GM12874 (cell line): ENCODE data around the gene SMAP1.

Source experiments
- TF ChIP-seq, protein P1 (sequence below): IDR thresholded peaks from 2 replicates; pipeline ENCODE4 v1.5.1; 2011; ENCODE audit warnings: low read depth, mild to moderate bottlenecking, control low read depth, low read length, moderate library complexity; ENCODE audit not compliant: insufficient read depth

The SMAP1 gene

GRCh38 chr6:70905742-70906141, 238.1 kb downstream of the SMAP1 start:
- TF ChIP-seq, protein P1, sequence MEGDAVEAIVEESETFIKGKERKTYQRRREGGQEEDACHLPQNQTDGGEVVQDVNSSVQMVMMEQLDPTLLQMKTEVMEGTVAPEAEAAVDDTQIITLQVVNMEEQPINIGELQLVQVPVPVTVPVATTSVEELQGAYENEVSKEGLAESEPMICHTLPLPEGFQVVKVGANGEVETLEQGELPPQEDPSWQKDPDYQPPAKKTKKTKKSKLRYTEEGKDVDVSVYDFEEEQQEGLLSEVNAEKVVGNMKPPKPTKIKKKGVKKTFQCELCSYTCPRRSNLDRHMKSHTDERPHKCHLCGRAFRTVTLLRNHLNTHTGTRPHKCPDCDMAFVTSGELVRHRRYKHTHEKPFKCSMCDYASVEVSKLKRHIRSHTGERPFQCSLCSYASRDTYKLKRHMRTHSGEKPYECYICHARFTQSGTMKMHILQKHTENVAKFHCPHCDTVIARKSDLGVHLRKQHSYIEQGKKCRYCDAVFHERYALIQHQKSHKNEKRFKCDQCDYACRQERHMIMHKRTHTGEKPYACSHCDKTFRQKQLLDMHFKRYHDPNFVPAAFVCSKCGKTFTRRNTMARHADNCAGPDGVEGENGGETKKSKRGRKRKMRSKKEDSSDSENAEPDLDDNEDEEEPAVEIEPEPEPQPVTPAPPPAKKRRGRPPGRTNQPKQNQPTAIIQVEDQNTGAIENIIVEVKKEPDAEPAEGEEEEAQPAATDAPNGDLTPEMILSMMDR = no peak
